Endothelial cell of umbilical vein (primary cell): ENCODE measurements around the gene TFF1.

Experiments used
- EZH2 ChIP-seq: IDR thresholded peaks from 2 replicates; pipeline ENCODE4 v1.6.1; 2012; ENCODE audit warnings: borderline replicate concordance, low read depth, mild to moderate bottlenecking, moderate library complexity, low read length, inconsistent platforms; ENCODE audit not compliant: severe bottlenecking
- TF ChIP-seq, protein P1 (sequence below), 2 donors: IDR thresholded peaks; 1 replicate in 1 of 2; 2 replicates in 1 of 2; pipeline ENCODE4 v1.5.1; 2011; ENCODE audit warnings: low read length in 2 of 2, mild to moderate bottlenecking in 2 of 2, moderate library complexity in 2 of 2, control low read depth in 1 of 2, inconsistent platforms in 1 of 2, low read depth in 1 of 2; ENCODE audit not compliant: insufficient read depth in 1 of 2; ENCODE audit errors: extremely low read depth in 1 of 2

GRCh38 chr21:42389449-42389835, 23.1 kb upstream of the TFF1 start:
- no peak for TF ChIP-seq EZH2
- TF ChIP-seq, protein P1, sequence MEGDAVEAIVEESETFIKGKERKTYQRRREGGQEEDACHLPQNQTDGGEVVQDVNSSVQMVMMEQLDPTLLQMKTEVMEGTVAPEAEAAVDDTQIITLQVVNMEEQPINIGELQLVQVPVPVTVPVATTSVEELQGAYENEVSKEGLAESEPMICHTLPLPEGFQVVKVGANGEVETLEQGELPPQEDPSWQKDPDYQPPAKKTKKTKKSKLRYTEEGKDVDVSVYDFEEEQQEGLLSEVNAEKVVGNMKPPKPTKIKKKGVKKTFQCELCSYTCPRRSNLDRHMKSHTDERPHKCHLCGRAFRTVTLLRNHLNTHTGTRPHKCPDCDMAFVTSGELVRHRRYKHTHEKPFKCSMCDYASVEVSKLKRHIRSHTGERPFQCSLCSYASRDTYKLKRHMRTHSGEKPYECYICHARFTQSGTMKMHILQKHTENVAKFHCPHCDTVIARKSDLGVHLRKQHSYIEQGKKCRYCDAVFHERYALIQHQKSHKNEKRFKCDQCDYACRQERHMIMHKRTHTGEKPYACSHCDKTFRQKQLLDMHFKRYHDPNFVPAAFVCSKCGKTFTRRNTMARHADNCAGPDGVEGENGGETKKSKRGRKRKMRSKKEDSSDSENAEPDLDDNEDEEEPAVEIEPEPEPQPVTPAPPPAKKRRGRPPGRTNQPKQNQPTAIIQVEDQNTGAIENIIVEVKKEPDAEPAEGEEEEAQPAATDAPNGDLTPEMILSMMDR (IDR thresholded peaks at IDR 0.05; ENCODE audit: extremely low read depth in 1 of 2, insufficient read depth in 1 of 2, low read depth in 1 of 2, low read length in 2 of 2) = no peak
